HPDE6-E6E7 (cell line): ENCODE results near the gene BDH1.
A peak's percentile ranks its signal among the peaks of the same experiment; 100 is the strongest.
"Not testable (repeated sequence)": the region's sequence is repeated elsewhere in the genome, so short reads cannot be mapped to it uniquely, and the experiment has no call there.

Experiments
- DNase-seq: peaks from one replicate; pipeline ENCODE4 v3.0.0; 2011; ENCODE audit warnings: missing footprints; ENCODE audit errors: extremely low spot score

Gene BDH1

GRCh38 chr3:197521277-197522182, 34.2 kb downstream of the BDH1 start:
- DNase-seq: no peak

- peak; percentile 97 for DNase-seq
These were observed 35.2 kb downstream of the BDH1 start for GRCh38 chr3:197520311-197521276.

- DNase-seq: no peak
These were observed 36.0 kb downstream of the BDH1 start for GRCh38 chr3:197519801-197520211.

- no peak for DNase-seq
These were observed 36.8 kb downstream of the BDH1 start for GRCh38 chr3:197518881-197519421.

GRCh38 chr3:197517922-197518683, 37.7 kb downstream of the BDH1 start:
- not testable (repeated sequence) for DNase-seq

- DNase-seq: not testable (repeated sequence)
These were observed 38.7 kb downstream of the BDH1 start for GRCh38 chr3:197516890-197517606.

GRCh38 chr3:197516517-197516889, 39.3 kb downstream of the BDH1 start:
- peak; percentile 90 for DNase-seq

- DNase-seq: no peak
These were observed 40.9 kb downstream of the BDH1 start for GRCh38 chr3:197514786-197515355.

GRCh38 chr3:197513953-197514785, 41.6 kb downstream of the BDH1 start:
- peak; percentile 46 for DNase-seq

GRCh38 chr3:197512691-197513571, 42.8 kb downstream of the BDH1 start:
- no peak for DNase-seq

- DNase-seq: no peak
These were observed 43.7 kb downstream of the BDH1 start for GRCh38 chr3:197511853-197512635.

GRCh38 chr3:197511130-197511529, 44.6 kb downstream of the BDH1 start:
- no peak for DNase-seq

- DNase-seq: no peak
These were observed 45.1 kb downstream of the BDH1 start for GRCh38 chr3:197510642-197511018.

GRCh38 chr3:197508924-197509775, 46.6 kb downstream of the BDH1 start:
- no peak for DNase-seq

GRCh38 chr3:197508461-197508860, 47.3 kb downstream of the BDH1 start:
- DNase-seq: no peak

GRCh38 chr3:197508051-197508451, 47.7 kb downstream of the BDH1 start:
- DNase-seq: no peak

GRCh38 chr3:197507541-197507940, 48.2 kb downstream of the BDH1 start:
- DNase-seq: no peak
